MCF 10A (cell line): Measurements from ENCODE around the gene CACNA2D4. TPM values are rescaled to one million over a fixed set of nuclear protein-coding genes. Genes with fewer than 3 reads are reported as not detected.

Experiments
- BruUV-seq: library from RNA; stranded (reverse); fragments of 400-500 nt; replicated peaks from 2 replicates; lab custom pipeline; 2021; lab: Mats Ljungman, UMichigan
- CTCF ChIA-PET: fragments of 300-600 bp; sonication (Branson Sonifier 250); formaldehyde crosslinking; extraction: SDS; loops from one replicate; lab custom pipeline; 2021; ENCODE audit warnings: antibody characterized with exemption, inconsistent platforms; lab: Yijun Ruan, JAX
- POLR2A ChIA-PET: fragments of 300-600, 350-650 bp; sonication (Branson Sonifier 250); formaldehyde crosslinking; extraction: SDS; loops from one replicate; lab custom pipeline; 2020; ENCODE audit warnings: antibody characterized with exemption, inconsistent platforms; lab: Yijun Ruan, JAX
- DNase-seq: peaks from one replicate; pipeline ENCODE4 v3.0.0-alpha.2; 2018; ENCODE audit not compliant: unreplicated experiment
- H3K27ac Mint-ChIP-seq: one replicate; pipeline ENCODE4 v1.8.0; 2022; ENCODE audit warnings: mild to moderate bottlenecking, low read depth, mixed read lengths; ENCODE audit not compliant: unreplicated experiment
- H3K27me3 Mint-ChIP-seq: one replicate; pipeline ENCODE4 v1.8.0; 2022; ENCODE audit warnings: mixed read lengths; ENCODE audit not compliant: insufficient read depth, unreplicated experiment
- H3K36me3 Mint-ChIP-seq: one replicate; pipeline ENCODE4 v1.8.0; 2022; ENCODE audit warnings: mild to moderate bottlenecking, moderate library complexity, mixed read lengths; ENCODE audit not compliant: insufficient read depth, unreplicated experiment
- H3K4me1 Mint-ChIP-seq: one replicate; pipeline ENCODE4 v1.8.0; 2022; ENCODE audit warnings: mixed read lengths; ENCODE audit not compliant: insufficient read depth, unreplicated experiment
- H3K4me3 Mint-ChIP-seq: one replicate; pipeline ENCODE4 v1.8.0; 2022; ENCODE audit warnings: mild to moderate bottlenecking, moderate library complexity, mixed read lengths; ENCODE audit not compliant: unreplicated experiment
- H3K9me3 Mint-ChIP-seq: one replicate; pipeline ENCODE4 v1.8.0; 2022; ENCODE audit warnings: mixed read lengths; ENCODE audit not compliant: unreplicated experiment
- intact Hi-C: fragments of 100-400 bp; cut with micrococcal nuclease; formaldehyde crosslinking; loops from 2 replicates; pipeline ENCODE4 v1.14.1; 2022
- total RNA-seq: library from RNA; stranded (reverse); gene quantifications from 2 replicates; pipeline ENCODE4 v1.2.3, GENCODE V29; 2022
- TF ChIP-seq, protein P1 (sequence below): fragments of 200-600 bp; IDR thresholded peaks from one replicate; pipeline ENCODE4 v1.8.0; 2022; ENCODE audit warnings: antibody characterized with exemption, mild to moderate bottlenecking; ENCODE audit not compliant: unreplicated experiment

Gene CACNA2D4
- total RNA-seq, 1 experiment from 2014 or later, result not detected

DNA sequence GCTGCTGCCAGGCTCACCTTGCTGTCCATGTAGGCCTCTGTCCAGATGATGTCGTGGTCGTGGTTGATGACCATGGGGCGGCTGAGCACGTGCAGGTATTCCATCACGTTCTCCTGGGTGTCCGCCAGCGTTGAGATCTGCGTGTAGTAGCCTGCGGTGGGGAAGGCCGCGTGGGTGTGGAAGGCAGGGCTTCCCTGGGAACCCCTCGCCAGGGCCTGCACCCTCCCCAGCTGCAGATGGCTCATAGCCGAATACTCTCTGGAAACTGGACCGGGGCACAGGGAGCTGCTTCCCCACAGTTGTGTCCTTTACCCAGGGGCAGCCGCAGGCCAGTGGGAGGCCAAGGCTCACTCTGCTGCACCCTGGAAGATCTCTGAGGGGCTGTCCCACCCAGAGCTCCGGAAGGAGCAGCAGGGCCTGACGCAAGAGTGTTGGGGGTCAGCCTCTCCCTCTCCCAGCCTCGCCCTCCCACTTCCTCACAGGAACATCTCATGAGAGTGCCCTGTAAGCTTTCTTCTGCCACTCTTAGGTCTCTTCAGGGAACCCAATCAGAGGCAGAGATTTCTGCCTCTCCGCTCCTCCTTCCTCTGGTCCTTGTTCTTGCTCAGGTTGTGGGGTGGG lies 35.5 kb downstream of the CACNA2D4 start:
- TF ChIP-seq, protein P1, sequence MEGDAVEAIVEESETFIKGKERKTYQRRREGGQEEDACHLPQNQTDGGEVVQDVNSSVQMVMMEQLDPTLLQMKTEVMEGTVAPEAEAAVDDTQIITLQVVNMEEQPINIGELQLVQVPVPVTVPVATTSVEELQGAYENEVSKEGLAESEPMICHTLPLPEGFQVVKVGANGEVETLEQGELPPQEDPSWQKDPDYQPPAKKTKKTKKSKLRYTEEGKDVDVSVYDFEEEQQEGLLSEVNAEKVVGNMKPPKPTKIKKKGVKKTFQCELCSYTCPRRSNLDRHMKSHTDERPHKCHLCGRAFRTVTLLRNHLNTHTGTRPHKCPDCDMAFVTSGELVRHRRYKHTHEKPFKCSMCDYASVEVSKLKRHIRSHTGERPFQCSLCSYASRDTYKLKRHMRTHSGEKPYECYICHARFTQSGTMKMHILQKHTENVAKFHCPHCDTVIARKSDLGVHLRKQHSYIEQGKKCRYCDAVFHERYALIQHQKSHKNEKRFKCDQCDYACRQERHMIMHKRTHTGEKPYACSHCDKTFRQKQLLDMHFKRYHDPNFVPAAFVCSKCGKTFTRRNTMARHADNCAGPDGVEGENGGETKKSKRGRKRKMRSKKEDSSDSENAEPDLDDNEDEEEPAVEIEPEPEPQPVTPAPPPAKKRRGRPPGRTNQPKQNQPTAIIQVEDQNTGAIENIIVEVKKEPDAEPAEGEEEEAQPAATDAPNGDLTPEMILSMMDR, result no peak
- Mint-ChIP-seq H3K27ac (no peak overlapping the region), H3K27me3 (peaks cover 55% of the 10 kb centered on the region), H3K4me1 (no peaks in the 10 kb centered on the region), H3K4me3 (no peak overlapping the region), H3K36me3 (no peaks in the 10 kb centered on the region), H3K9me3 (no peaks in the 10 kb centered on the region)
- DNase-seq, result no peak
- no TSS peak for BruUV-seq
- POLR2A ChIA-PET, result no interaction called here
- CTCF ChIA-PET, result no interaction called here
- intact Hi-C loops, result no loop called here

- BruUV-seq, result no TSS peak
- intact Hi-C loops, result no loop called here
- Mint-ChIP-seq H3K36me3 (no peaks in the 10 kb centered on the region), H3K4me1 (no peaks in the 10 kb centered on the region), H3K9me3 (no peaks in the 10 kb centered on the region), H3K27me3 (peaks cover 55% of the 10 kb centered on the region), H3K4me3 (no peak overlapping the region), H3K27ac (no peak overlapping the region)
- TF ChIP-seq, protein P1, result no peak
- POLR2A ChIA-PET, result no interaction called here
- no peak for DNase-seq
- CTCF ChIA-PET, result no interaction called here
Measured at GRCh38 chr12:1882405-1882804, 36.0 kb downstream of the CACNA2D4 start.

GRCh38 chr12:1881936-1882335 lies 36.5 kb downstream of the CACNA2D4 start:
- CTCF ChIA-PET, result interaction anchor here (0.7 kb wide), 1 partner anchor 438 kb away, joined by 3 read pairs; no protein-coding TSS in a partner anchor
- no TSS peak for BruUV-seq
- intact Hi-C loops, result no loop called here

GRCh38 chr12:1881301-1881700 lies 37.2 kb downstream of the CACNA2D4 start:
- no peak for DNase-seq
- Mint-ChIP-seq H3K4me3 (no peak overlapping the region), H3K27ac (no peak overlapping the region), H3K27me3 (peaks cover 55% of the 10 kb centered on the region), H3K9me3 (no peaks in the 10 kb centered on the region), H3K4me1 (no peaks in the 10 kb centered on the region), H3K36me3 (no peaks in the 10 kb centered on the region)
- ChIA-PET POLR2A (interaction anchor here (1.2 kb wide), 1 partner anchor 12 kb away, joined by 3 read pairs; no protein-coding TSS in a partner anchor), CTCF (interaction anchor here (0.7 kb wide), 1 partner anchor 438 kb away, joined by 3 read pairs; no protein-coding TSS in a partner anchor)
- TF ChIP-seq, protein P1, result no peak
- no TSS peak for BruUV-seq
- intact Hi-C loops, result no loop called here

More at GRCh38 chr12:1881936-1882335, 36.5 kb downstream of the CACNA2D4 start:
- no peak for DNase-seq
- no peaks in the 10 kb centered on the region for H3K9me3 Mint-ChIP-seq
- POLR2A ChIA-PET, result no interaction called here
- H3K27ac Mint-ChIP-seq, result no peak overlapping the region
- no peak overlapping the region for H3K4me3 Mint-ChIP-seq
- H3K27me3 Mint-ChIP-seq, result peaks cover 55% of the 10 kb centered on the region
- H3K4me1 Mint-ChIP-seq, result no peaks in the 10 kb centered on the region
- TF ChIP-seq, protein P1, result no peak
- no peaks in the 10 kb centered on the region for H3K36me3 Mint-ChIP-seq
